Loucy (cell line): ENCODE results near the gene CSNK2A2.

Experiments used
- CTCF ChIP-seq: fragments of 200-600 bp; sonication (generic); conservative IDR thresholded peaks from 2 replicates; pipeline ENCODE4 v1.5.1; 2014; ENCODE audit warnings: mild to moderate bottlenecking, antibody characterized with exemption, low read length
- EZH2phosphoT487 ChIP-seq: fragments of 200-600 bp; IDR thresholded peaks from 2 replicates; pipeline ENCODE4 v1.6.1; 2018; ENCODE audit warnings: antibody characterized with exemption, mild to moderate bottlenecking, moderate library complexity, borderline replicate concordance

GRCh38 chr16:58116081-58116480 is 81.8 kb downstream of the CSNK2A2 start:
- TF ChIP-seq CTCF, result no peak
- no peak for TF ChIP-seq EZH2phosphoT487
